GM10266 (cell line): ENCODE data around the gene CKAP5.

Source experiments
- DNase-seq: peaks from one replicate; pipeline ENCODE4 v3.0.0; 2012; ENCODE audit errors: extremely low spot score
- TF ChIP-seq, protein P1 (sequence below): IDR thresholded peaks from 2 replicates; pipeline ENCODE4 v1.5.1; 2012; ENCODE audit warnings: mild to moderate bottlenecking, low read depth; ENCODE audit not compliant: control insufficient read depth, insufficient read depth; ENCODE audit errors: missing control alignments

The CKAP5 gene

DNA sequence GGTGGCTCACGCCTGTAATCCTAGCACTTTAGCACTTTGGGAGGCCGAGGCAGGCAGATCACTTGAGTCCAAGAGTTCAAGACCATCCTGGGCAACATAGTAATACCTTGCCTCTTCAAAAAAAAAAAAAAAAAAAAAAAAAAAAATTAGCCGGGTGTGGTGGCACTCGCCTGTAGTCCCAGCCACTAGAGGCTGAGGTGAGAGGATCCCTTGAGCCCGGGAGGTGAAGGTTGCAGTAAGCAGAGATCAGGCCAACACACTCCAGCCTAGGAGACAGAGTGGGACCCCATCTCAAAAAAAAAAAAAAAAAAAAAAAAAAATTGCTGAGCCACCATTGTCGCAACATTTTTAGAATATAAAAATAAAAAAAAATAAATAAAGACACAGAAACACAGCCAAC, 7.6 kb downstream of the CKAP5 start:
- TF ChIP-seq, protein P1, sequence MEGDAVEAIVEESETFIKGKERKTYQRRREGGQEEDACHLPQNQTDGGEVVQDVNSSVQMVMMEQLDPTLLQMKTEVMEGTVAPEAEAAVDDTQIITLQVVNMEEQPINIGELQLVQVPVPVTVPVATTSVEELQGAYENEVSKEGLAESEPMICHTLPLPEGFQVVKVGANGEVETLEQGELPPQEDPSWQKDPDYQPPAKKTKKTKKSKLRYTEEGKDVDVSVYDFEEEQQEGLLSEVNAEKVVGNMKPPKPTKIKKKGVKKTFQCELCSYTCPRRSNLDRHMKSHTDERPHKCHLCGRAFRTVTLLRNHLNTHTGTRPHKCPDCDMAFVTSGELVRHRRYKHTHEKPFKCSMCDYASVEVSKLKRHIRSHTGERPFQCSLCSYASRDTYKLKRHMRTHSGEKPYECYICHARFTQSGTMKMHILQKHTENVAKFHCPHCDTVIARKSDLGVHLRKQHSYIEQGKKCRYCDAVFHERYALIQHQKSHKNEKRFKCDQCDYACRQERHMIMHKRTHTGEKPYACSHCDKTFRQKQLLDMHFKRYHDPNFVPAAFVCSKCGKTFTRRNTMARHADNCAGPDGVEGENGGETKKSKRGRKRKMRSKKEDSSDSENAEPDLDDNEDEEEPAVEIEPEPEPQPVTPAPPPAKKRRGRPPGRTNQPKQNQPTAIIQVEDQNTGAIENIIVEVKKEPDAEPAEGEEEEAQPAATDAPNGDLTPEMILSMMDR = no peak
- DNase-seq = no peak

DNA sequence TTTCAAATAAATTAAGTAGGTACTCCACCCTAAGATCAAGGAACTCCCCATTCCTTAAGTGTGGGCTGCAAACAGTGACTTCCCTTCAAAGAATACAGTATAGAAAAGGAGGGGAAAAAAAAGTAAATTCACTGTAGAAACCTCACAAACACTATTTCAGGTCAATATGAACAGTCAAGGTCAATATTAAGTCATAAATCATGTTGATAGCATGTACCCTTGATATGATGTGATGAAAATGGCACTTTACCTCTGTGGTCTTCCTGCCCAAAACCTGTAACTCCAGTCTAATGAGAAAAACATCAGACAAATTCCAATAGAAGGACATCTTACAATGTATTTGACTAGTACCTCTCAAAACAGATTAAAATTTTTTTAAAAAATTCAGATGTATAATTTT, 8.2 kb downstream of the CKAP5 start:
- TF ChIP-seq, protein P1 = no peak
- no peak for DNase-seq

DNA sequence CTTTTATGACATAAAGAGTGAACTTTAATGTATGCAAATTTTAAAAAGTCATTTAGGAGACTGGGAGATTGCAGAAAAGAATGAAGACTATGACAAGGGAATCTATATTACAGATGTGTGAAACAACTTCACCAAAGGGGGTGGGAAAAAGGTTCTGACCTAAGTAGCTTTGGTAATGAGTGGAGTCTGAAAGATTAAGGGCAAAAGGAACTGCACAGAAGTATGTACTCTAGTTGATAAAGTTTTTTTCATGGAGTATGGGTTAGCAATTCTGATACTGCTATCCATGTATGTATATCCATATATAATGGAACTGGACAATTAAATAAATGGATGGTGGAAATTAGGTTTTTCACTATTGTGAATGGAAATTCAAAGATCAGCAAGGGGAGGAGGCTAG, 9.2 kb downstream of the CKAP5 start:
- TF ChIP-seq, protein P1 = no peak
- DNase-seq = no peak

DNA sequence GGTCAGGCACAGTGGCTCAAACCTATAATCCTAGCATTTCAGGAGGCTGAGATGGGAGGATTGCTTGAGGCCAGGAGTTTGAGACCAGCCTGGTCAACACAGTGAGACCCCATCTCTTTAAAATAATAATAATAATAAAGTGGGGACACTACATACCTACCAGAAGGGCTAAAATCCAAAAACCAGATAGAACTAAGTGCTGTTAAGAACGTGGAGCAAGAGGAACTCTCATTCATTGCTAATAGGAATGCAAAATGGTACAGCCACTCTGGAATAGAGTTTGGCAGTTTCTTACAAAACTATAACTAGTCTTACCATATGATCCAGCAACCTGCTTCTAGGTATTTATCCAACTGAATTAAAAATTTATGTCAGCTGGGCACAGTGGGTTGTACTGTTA, 9.6 kb downstream of the CKAP5 start:
- TF ChIP-seq, protein P1 = no peak
- DNase-seq = no peak

DNA sequence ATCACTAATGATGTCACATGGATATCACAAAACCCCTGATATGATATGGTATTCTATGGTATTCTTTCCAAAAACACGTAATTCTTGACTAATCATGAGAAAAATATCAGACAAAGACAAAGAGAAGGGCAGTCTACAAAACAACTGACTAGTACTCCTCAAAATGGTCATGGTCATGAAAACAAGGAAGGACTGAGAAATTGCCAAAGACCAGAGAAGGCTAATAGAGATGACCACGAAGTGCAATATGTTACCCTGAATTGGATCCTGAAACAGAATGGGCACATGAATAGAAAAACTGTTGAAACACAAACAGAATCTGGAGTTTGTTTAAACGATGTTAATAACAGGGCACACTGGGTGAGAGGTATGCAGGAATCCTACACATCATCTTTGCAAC, 10.2 kb downstream of the CKAP5 start:
- DNase-seq = no peak

DNA sequence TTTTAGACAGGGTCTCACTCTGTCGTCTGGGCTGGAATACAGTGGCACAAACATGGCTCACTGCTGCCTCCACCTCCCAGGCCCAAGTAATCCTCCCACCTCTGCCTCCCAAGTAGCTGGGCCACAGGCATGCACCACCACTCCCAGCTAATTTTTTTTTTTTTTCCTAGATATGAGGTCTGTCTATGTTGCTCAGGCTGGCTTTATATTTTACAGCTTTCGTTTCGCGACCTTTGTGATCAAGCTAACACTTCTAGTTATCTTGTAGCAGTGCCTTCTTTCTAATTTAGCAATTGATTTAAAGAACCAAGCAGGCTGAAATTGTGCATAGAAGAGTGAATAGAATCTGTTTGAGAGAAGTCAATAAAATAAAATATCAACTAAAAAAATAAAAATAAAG, 11.3 kb downstream of the CKAP5 start:
- TF ChIP-seq, protein P1 = no peak
- no peak for DNase-seq

More for the DNA sequence above, 10.2 kb downstream of the CKAP5 start:
- TF ChIP-seq, protein P1 = no peak

DNA sequence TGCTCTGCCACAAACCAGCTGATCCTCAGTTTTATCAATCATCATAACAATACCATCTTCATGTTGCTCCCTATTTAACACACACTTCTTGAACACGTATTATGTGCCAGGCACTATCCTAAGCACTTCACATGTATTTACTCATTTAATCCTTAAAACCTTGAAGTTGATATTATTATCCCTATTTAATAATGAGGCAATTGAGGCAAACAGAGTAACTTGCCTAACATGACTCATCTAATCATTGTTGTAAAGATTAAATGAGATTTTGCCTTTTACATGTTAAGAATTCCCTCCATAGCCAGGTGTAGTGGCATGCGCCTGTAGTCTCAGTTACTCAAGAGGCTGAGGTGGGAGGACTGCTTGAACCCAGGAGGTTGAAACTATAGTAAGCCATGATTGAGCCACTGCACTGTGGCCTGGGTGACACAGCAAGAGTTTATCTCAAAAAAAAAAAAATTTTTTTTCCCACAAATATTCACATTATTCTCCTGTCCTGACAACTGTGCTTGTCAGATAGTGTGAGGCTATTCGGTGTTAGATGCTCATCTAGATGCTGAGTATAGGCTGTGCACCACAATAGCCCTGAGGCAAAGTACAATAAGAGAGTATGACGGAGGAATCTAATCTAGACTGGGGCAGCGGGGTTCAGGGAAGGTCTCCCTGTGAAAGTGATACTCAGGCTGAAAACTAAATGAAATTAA, 13.4 kb downstream of the CKAP5 start:
- no peak for DNase-seq
- TF ChIP-seq, protein P1 = no peak
